Activated CD4-positive, CD25-positive, alpha-beta regulatory T cell treated with anti-CD3 and anti-CD28 coated beads, Interleukin-2, amount 50 U/mL, for 16 hours (primary cell): ENCODE measurements around the gene C13orf46.

Experiments used
- DNase-seq: peaks from one replicate; pipeline ENCODE4 v3.0.0-alpha.2; 2020; ENCODE audit warnings: low read depth, low spot score

The C13orf46 gene

DNA sequence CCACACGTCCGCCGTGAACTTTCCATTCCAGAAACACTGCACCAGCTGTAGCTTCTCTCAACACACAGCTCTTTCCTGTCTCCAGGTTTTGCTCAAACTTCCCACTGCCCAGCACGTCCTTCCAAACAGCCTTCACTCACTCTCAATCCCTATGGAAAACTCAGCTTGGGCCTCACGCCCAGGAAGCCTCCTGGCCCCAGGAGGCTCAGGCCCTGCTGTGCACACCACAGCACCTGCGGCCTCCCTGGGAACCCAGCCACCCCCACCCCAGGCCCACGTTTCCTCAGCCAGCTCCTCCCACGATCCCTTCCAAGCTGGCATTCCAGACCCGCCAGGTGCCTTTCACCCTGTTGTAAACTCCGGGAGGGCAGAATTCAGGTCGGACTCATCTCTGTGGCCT is 35.2 kb downstream of the C13orf46 start:
- no peak for DNase-seq

DNA sequence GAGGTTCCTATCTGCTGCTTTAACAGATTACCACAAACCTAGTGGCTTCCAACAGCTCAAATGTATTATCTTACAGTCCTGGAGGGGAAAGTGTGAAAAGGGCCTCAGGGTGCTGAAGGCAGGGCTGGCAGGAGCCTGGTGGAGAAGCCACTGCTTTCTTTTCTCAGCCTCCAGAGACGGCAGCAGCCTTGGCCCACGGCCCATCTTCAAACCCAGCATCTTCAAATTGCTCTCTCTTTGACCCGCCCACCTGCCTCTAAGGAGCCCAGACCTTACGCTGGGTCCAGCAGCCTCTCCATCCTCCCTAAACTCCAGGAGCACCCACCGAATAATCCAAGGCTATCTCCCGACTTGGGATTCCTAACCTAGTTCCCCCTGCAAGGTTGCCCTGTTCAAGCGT is 35.6 kb downstream of the C13orf46 start:
- DNase-seq: no peak

- no peak for DNase-seq
Observed at GRCh38 chr13:113937527-113938180, 36.2 kb downstream of the C13orf46 start.

DNA sequence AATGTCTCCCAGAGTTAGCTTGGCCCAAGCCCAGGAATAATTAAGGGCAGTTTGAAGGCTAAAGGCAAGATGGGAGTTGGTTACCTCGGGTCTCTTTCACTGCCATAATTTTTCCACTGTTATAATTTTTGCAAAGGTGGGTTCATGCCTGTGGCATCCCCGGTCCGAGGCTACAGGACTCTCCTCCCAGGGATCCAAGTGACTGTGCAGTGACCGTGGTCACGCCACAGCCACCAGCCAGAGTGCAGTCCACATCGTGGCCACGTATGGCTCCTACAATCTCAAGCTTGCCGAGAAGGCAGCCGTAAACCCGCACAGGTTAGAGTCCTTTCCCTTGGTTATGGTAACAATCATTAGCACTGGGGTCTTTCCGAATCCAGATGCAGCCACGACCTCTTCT is 36.8 kb downstream of the C13orf46 start:
- DNase-seq: no peak

- no peak for DNase-seq
Observed at GRCh38 chr13:113936166-113936965, 37.5 kb downstream of the C13orf46 start.

DNA sequence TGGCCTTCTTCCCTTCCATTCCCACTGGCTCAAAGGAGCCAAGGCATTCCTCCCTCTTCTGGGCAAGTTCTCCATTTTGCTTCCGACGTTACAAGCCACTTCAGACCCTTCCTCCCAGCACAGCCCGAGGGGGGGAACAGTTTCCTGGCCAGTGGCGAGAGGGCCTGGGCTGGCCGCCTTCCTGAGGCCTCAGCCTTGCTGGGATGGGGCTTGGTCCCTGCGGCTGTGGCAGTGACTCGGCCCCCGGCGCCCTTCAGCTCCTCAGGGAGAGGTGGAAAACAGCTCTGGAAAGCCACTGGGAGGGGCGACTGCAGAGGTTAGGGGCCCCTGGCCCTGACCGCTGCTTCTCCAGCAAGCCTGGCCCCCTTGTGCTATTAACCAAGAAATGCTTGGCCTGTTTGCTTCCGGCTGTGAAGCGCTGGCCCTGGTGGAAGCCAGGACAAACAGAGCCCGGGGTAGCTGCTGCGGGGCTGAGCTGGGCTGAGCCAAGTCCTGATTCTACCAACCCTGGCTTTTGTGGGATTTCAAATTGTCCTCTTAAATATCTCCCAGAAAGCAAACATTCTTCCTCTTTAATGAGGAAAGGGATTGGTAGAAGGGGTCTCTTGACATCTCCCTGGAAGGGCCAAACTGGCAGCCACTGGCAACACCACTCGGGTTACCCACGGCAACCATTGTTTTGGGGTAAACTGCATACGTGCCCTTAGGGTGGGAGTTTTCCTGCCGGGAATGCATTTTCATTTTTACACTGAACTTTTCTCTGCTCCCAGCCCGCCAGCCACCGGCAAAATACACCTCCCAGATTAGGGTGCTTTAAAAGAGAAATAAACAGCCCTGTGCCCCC is 38.7 kb downstream of the C13orf46 start:
- DNase-seq: no peak

DNA sequence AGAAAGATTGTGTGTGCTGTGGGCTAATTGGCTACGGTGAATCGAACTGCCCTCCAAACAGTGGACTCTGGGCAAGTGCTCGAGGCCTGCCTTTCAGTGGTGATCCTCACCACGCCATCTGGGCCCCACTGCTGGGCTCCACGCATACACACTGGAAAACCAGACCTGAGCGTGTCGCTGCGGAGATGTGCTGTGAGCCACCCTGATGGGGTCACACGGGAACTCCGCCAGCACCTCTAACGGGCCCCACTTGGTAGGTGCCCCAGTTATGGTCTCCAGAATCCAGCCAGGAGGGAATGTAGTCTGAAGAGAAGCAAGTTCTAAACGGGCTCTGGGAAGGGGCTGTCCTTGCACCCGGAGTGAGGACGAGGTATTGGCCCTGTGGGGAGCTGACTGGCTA is 39.3 kb downstream of the C13orf46 start:
- DNase-seq: no peak

DNA sequence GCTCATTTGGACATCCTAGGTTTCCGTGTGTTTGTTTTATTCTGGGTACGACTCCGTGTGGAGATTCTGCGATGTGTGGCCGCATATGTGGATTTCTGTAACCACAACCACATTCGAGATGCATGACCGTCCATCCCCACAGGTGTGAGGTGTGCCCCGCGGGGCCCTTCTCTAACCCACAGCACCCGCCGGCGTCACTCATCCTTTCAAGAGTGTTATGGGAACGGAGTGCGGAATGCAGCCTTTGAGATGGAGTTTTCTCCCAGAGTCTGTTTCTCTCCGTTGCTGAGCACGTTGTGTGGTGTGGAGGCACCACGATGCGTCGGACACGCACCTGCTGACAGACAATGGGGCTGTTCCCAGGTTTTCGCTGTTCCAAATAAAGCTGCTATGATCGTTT is 40.0 kb downstream of the C13orf46 start:
- no peak for DNase-seq

DNA sequence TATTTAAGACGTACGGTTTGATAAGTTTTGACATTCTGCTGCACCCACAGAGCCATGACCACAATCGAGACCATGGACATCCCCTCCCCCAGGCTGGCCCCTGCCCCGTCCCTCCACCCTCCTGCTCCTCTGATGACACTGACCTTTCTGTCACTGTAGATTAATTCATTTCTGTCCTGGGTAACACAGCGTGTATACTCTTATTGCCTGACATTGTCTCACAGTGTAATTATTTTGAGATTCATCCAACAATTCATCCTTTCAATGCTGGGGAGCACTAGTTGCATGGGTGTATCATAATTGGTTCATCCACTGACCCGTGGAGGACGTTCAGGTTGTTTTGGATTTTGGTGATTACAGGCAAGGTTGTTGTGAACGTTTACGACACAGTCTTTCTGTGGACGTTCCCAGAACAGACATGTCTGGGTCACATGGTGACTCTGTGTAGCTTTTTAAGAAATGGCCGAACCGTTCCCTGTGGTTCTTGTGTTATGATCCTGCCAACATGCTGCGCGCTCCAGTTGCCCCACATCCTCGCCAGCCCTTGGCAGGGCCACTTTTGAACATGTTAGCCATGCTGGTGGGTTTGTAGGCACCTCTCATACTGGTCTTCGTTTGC is 41.9 kb downstream of the C13orf46 start:
- no peak for DNase-seq

- DNase-seq: no peak
Observed at GRCh38 chr13:113930671-113931637, 42.9 kb downstream of the C13orf46 start.

DNA sequence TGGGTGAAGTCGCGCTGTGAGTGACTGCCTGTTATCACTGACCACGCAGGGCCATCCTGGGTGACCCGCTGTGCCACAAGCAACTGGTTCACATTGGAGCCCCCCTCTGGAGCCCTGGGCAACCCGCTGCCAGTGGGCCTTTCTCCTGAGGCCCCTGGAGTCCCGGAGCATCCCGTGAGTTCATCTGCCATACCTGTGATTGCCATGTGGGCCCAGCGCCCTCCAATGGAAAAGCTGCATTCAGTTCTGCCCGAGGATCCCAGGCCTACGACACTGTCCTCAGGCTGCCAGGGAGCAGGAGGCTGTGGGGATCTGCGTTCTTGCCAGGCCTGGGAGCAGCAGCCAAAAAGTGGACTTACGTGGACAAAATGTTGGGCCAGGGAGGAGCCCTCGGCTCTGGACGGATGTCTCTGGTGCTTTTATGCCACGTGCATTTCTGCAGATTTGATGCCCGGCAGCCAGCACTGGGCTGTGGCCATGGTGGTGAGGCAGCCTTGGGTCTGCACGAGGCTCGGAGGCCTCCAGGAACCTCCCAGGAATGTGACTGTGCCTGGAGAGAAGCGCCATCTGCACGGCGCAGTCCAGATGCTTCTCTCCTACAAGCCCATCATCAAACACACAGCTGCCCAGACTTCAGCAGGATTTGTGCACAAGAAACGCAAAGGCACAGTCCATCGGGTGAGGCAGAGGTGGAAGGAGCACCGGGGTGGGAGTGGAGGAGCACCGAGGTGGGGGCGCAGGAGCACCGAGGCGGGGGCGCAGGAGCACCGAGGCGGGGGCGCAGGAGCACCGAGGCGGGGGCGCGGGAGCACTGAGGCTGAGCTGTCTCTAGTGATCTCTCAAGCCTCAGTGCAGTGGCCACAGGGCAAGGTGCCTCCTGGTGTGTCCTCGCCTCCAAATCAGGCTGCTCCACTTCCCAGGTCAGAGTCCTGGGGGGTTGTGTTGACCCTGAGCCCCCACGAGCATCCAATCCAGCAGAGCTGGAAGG is 44.0 kb downstream of the C13orf46 start:
- DNase-seq: no peak

DNA sequence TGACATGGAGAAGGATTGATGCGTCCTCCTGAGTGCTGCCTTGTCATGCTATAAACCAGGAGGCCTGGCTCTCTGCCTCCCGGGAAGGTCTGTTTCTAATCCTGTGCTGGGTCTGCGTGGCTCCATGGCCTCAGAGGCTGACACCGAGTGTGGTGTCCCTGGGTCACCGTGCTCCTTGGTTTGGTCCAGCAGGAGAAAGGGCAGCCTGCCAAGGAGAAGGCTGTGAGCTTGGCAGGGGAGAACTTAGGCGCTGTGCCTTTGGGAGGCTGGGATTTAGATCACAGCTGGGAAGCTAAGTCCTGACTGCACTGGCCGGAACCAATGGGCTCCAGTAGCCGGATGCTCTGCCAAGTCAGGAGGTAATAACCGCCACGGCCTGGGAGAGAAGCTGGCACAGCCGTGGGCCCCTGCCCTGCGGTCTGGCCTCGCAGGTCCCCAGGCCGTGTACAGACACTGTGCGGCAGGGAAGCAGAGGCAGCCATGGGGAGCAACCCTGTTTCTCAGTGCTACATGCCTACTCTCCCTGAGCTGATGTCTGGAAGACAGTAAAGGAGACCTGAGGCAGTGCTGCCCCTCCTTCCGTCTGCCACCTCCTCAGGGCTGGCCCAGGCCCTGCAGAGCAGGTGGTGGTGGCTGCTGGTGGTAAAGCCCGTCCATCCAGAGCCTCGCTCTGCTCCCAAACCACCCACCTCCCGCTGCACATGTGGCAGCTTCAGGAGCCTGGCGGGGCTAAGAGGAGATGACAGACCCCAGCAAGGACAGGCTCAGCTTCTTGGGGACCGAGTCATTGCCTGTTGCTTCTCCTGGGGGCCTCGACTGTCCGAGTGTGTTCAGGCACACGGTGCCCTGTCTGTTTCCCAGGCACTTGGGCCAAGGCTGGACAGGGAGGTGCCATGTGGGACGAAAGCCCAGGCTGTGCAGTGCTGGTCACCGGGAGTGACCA is 44.9 kb downstream of the C13orf46 start:
- no peak for DNase-seq

GRCh38 chr13:113927661-113928581 is 46.0 kb downstream of the C13orf46 start:
- no peak for DNase-seq

DNA sequence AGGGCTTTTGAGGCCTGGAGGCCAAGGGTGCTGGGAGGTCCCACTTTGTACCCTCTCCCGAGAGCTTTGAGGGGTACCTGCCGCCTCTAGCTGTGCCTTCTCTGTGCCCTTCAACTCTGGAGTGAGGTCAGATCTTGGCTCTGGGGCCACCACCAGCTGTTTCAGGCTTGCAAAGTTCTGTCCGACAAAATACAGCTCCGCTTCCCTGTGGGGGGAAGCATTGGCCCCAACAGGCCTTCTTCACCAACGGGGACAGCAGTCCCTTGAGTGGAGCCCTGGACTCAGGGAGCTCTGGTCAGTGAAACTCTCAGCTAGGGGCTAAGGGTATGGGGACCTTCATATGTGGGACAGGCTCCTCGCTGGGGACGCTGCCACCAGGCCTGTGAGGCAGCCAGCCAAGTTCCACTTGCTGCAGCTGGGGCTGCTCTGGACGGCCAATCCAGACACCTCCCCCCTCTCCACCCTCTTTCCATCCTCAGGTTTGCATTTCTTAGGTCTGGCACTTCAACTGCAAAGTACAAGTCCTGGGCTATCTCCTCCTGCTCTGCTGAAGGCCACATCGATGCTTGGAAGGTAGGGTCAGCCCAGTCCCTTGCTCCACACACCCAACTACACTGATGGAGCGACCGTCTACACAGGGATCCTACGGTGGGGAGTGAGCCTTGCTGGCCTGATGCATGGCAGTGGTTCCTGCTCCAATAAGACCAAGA is 46.8 kb downstream of the C13orf46 start:
- no peak for DNase-seq

GRCh38 chr13:113926301-113926761 is 47.5 kb downstream of the C13orf46 start:
- no peak for DNase-seq

DNA sequence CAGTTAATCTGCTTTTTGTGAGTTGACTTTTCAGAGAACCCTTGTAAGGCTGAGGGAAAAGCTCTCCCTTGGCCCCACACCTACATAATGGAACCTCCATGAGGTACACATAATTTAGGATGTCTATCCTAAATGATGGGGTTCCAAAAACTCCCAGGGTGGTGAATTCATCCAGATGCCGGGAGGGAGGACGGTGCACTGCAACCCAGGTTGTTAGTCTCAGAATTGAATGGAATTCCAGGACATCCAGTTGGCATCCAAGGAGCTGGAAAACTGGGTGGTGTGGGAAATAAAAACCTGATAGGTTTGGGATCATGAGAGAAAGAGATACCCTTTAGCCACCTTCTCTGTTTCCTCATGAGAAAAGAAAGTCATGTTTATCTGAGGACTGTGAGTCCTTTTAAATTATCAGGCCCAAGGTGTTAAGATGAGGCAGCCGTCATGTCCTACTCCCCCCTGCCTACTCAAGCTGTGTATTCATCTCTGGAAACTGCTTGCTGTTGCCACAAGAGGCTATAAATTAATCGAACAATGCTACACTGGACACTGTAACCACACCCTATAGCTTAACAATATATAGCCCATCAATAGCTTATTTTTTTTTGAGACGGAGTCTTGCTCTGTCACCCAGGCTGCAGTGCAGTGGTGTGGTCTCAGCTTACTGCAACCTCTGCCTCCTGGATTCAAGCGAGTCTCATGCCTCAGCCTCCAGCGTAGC is 49.5 kb downstream of the C13orf46 start:
- no peak for DNase-seq
